ENCODE data around the gene ILK. TPM values are rescaled to one million over a fixed set of nuclear protein-coding genes. Genes with fewer than 3 reads are reported as not detected.
A peak's percentile ranks its signal among the peaks of the same experiment; 100 is the strongest.

Gene ILK
- 113 and 128 TPM in 2 replicates for total RNA-seq

DNA sequence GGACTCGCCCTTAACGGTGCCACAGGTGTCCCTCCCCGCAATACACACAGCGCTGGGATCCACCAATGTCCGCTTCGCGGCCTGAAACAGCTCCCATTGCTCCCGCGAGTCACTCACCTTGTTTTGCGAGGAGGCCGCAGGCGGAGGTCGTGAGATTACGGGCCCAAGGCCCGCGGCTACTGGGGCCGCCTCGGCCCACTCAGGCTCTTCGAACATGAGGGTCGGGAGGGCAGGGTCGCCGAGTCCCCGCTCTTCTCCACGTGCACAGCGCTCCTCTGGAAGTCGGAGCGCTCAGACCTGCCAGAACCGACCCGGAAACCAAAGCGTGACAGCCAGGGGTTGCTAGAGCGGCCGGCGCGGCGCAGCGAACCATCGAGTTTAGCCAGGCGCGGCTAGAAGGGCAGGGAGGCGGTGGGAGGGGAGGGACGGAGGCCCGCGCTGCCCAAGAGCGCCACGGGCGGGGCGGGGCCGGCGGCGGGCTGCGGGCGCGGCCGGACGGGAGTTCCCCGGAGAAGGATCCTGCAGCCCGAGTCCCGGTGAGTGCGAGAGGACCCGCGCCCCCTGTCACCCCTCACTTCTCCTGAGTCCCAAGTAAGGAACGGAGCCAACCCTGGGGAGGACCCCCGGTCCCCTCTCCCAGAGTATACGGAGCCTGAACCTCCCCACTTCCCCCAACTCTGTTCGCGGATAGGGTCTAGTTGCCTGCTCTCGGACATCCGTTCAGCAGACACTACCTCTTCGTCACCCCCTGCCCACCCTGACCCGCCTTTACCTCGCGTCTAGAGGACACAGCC, at the start of gene ILK, which contains the start of gene RRP8:
ILK (plus strand) TSS at position 488 of the 794 bp plus-strand sequence. CDS start 498 bp downstream, outside the sequence.
RRP8 (minus strand) TSS at position 330 of the 794 bp plus-strand sequence; CDS start at position 216, 114 bp downstream.
- H3K27me3 Mint-ChIP-seq, result no peaks in the 10 kb centered on the region
- ChIA-PET POLR2A (interaction anchor here (0.6 to 3.7 kb wide), 16 partner anchors 9 to 213 kb away, joined by 3 to 69 read pairs (median 5); partner anchors contain the start of genes ARFIP2, MRPL17, SMPD1 and TAF10), CTCF (interaction anchor here (0.6 to 2.7 kb wide), 8 partner anchors 15 to 154 kb away, joined by 3 to 21 read pairs (median 5); partner anchors contain the start of genes MRPL17 and TPP1)
- no peaks in the 10 kb centered on the region for H3K9me3 Mint-ChIP-seq
- ATAC-seq (ENCODE audit: low read depth), result peak; percentile 88
- no peak within 1 kb of the TSS for H3K27ac Mint-ChIP-seq
- intact Hi-C loops (cut with micrococcal nuclease), result loop anchor here (1.0 to 5.0 kb wide), 10 partner anchors 9 to 369 kb away; partner anchors contain the start of genes ARFIP2, FHIP1B, MRPL17 and SMPD1
- H3K36me3 Mint-ChIP-seq (ENCODE audit: low read depth), result peaks cover 44% of the 10 kb centered on the region
- H3K4me1 Mint-ChIP-seq, result peaks cover 10% of the 10 kb centered on the region
- no peak within 1 kb of the TSS for H3K4me3 Mint-ChIP-seq
- TF ChIP-seq, protein P1, sequence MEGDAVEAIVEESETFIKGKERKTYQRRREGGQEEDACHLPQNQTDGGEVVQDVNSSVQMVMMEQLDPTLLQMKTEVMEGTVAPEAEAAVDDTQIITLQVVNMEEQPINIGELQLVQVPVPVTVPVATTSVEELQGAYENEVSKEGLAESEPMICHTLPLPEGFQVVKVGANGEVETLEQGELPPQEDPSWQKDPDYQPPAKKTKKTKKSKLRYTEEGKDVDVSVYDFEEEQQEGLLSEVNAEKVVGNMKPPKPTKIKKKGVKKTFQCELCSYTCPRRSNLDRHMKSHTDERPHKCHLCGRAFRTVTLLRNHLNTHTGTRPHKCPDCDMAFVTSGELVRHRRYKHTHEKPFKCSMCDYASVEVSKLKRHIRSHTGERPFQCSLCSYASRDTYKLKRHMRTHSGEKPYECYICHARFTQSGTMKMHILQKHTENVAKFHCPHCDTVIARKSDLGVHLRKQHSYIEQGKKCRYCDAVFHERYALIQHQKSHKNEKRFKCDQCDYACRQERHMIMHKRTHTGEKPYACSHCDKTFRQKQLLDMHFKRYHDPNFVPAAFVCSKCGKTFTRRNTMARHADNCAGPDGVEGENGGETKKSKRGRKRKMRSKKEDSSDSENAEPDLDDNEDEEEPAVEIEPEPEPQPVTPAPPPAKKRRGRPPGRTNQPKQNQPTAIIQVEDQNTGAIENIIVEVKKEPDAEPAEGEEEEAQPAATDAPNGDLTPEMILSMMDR (IDR thresholded peaks at IDR 0.05), result no peak
- peak; percentile 78 for DNase-seq

DNA sequence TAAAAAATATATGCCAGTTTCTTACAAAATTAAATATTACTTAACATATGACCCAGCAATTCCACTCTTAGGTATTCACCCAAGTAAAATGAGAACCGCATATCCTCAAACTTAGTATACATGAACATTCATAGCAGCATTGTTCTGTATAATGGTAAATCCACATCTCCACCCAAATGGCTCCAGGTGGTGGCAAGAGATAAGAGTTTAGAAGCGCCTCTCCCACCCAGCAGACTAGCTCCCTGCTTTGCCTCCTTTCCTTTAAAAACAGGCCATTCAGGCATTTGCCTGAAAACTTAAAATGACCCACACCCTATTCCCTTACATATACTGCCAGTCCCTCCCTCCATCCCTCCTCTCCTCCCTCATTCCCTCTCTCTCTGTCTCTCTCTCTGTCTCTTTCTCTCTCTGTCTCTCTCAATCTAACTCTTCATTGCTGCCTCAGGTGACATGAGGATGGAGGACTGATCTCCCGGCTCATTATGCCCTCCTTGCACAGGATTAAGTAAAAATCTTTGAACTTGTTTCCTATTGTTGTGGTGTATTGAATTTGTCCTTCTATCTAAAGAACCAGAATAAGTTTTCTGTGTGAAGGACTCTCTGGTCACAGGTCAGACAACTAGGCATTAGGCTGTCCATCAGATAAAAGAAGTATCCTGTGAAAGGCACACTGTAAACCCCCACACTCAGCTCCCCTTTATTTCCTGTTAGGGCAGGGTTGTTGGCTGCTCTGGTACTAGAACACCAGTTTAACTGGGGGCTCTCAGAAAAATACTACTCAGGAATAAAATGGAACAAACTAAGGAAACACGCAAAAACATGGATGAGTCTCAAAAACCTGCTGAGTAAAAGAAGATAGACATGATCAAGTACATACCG, 48.5 kb upstream of the ILK start:
- intact Hi-C loops (cut with micrococcal nuclease), result no loop called here
- Mint-ChIP-seq H3K4me3 (no peak overlapping the region), H3K4me1 (no peaks in the 10 kb centered on the region), H3K27me3 (no peaks in the 10 kb centered on the region), H3K36me3 (ENCODE audit: low read depth) (peaks cover 10% of the 10 kb centered on the region), H3K27ac (no peak overlapping the region), H3K9me3 (no peaks in the 10 kb centered on the region)
- DNase-seq (no peak), ATAC-seq (ENCODE audit: low read depth) (no peak)
- POLR2A ChIA-PET, result interaction anchor here (0.6 kb wide), 1 partner anchor 18 kb away, joined by 3 read pairs; no protein-coding TSS in a partner anchor
- CTCF ChIA-PET, result interaction anchor here (1.2 kb wide), 1 partner anchor 24 kb away, joined by 3 read pairs; no protein-coding TSS in a partner anchor
- TF ChIP-seq, protein P1 (IDR thresholded peaks at IDR 0.05), result no peak

DNA sequence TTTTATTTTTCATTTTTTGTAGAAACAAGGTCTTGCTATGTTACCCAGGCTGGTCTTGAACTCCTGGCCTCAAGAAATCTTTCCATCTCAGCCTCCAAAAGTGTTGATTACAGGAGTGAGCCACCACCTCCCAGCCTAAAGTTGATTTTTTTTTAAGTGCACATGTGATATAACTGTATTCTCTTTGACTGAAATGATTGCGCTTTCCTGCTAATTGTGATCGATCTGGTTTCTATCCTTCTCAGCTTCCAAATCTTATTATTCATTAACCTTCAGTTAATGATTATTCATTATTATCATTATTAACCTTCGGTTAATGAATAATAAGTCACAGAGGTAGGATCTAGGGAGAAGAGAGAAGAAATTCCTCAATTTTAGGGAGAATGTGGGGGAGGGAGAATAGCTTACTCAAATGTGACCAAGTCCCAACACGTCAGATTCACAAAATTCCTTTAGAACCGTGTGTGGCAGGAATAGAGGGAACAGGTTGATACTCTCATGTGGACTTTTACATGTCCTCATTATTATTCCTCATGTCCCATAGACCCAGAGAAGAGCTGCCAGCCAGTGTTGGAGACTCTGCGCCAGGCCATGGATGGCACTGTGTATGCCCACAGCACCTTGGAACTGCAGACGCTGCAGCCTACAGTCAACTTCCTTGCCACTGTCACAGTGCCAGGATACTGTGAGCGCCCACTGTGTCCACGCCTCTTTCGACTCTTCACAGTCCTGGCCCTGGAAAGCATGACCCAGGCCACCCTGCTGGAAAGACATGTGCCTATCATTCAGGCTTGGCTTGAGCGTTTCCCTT, 47.2 kb upstream of the ILK start:
- H3K36me3 Mint-ChIP-seq (ENCODE audit: low read depth), result peaks cover 14% of the 10 kb centered on the region
- intact Hi-C loops (cut with micrococcal nuclease), result no loop called here
- no peak overlapping the region for H3K4me3 Mint-ChIP-seq
- DNase-seq (no peak), ATAC-seq (ENCODE audit: low read depth) (no peak)
- TF ChIP-seq, protein P1 (IDR thresholded peaks at IDR 0.05), result no peak
- ChIA-PET CTCF (interaction anchor here (1.2 kb wide), 1 partner anchor 25 kb away, joined by 3 read pairs; no protein-coding TSS in a partner anchor), POLR2A (no interaction called here)
- H3K27me3 Mint-ChIP-seq, result no peaks in the 10 kb centered on the region
- H3K9me3 Mint-ChIP-seq, result no peaks in the 10 kb centered on the region
- no peak overlapping the region for H3K27ac Mint-ChIP-seq
- no peaks in the 10 kb centered on the region for H3K4me1 Mint-ChIP-seq

GRCh38 chr11:6557063-6557462, 46.5 kb upstream of the ILK start:
- H3K9me3 Mint-ChIP-seq, result no peaks in the 10 kb centered on the region
- ChIA-PET CTCF (no interaction called here), POLR2A (no interaction called here)
- ATAC-seq (ENCODE audit: low read depth) (no peak), DNase-seq (no peak)
- peaks cover 14% of the 10 kb centered on the region for H3K36me3 Mint-ChIP-seq (ENCODE audit: low read depth)
- H3K27ac Mint-ChIP-seq, result no peak overlapping the region
- H3K4me3 Mint-ChIP-seq, result no peak overlapping the region
- intact Hi-C loops (cut with micrococcal nuclease), result no loop called here
- H3K4me1 Mint-ChIP-seq, result no peaks in the 10 kb centered on the region
- TF ChIP-seq, protein P1 (IDR thresholded peaks at IDR 0.05), result no peak
- H3K27me3 Mint-ChIP-seq, result no peaks in the 10 kb centered on the region

Measured in activated B cell treated with CpG ODN at 0.5 μM for 24 hours (primary cell).